Sigmoid colon (tissue), 4 donors: Measurements from ENCODE around the gene DUSP7.

Source experiments
- POLR2AphosphoS5 ChIP-seq, 4 donors: sonication (generic); formaldehyde crosslinking; IDR thresholded peaks; one replicate each; pipeline ENCODE4 v1.6.1; 2017; ENCODE audit warnings: antibody characterized with exemption in 4 of 4
- TF ChIP-seq, protein P1 (sequence below), 4 experiments: fragments of 450-650 bp in 3 of 4; fragments of 200-600 bp in 1 of 4; IDR thresholded peaks; one replicate each; pipeline ENCODE4 v1.5.1; 2016 to 2019; ENCODE audit warnings: antibody characterized with exemption in 4 of 4, mild to moderate bottlenecking in 3 of 4, moderate library complexity in 2 of 4

DNA sequence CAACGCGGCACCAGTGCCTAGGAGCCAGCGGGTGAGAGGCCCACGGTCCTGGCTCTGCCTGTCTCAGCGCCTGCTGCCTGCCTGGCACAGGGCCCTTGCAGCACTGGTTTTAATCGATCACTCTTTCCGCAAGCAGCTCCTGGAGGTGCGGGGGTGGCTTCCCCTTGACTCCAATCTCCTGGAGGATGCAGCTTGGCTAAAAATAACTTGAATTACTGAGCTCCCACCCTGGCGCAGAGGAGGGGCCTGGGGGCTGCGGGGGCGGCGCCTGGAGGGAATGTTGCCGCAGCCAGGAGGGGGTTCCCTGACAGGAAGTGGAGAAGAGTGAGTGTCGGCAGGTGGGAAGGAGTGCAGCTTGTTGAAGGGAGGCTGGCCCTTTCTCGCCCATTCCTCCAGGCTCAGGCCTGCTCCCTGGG is 50.8 kb downstream of the DUSP7 start:
- TF ChIP-seq, protein P1, sequence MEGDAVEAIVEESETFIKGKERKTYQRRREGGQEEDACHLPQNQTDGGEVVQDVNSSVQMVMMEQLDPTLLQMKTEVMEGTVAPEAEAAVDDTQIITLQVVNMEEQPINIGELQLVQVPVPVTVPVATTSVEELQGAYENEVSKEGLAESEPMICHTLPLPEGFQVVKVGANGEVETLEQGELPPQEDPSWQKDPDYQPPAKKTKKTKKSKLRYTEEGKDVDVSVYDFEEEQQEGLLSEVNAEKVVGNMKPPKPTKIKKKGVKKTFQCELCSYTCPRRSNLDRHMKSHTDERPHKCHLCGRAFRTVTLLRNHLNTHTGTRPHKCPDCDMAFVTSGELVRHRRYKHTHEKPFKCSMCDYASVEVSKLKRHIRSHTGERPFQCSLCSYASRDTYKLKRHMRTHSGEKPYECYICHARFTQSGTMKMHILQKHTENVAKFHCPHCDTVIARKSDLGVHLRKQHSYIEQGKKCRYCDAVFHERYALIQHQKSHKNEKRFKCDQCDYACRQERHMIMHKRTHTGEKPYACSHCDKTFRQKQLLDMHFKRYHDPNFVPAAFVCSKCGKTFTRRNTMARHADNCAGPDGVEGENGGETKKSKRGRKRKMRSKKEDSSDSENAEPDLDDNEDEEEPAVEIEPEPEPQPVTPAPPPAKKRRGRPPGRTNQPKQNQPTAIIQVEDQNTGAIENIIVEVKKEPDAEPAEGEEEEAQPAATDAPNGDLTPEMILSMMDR (IDR thresholded peaks at IDR 0.05), result no peak
- no peak for TF ChIP-seq POLR2AphosphoS5 (IDR thresholded peaks at IDR 0.05)
